HG03442 (cell line): ENCODE data around the gene SMG1.
"Not testable (repeated sequence)": the region's sequence is repeated elsewhere in the genome, so short reads cannot be mapped to it uniquely, and the experiment has no call there.

ENCODE experiments used
- ATAC-seq: cut with Tn5 transposase; IDR thresholded peaks from one replicate; pipeline ENCODE4 v1.9.1; 2021; ENCODE audit warnings: mild to moderate bottlenecking, moderate library complexity; ENCODE audit not compliant: unreplicated experiment

The SMG1 gene

GRCh38 chr16:18936727-18937340 is 10.6 kb upstream of the SMG1 start:
- no peak for ATAC-seq

- no peak for ATAC-seq
Measured at GRCh38 chr16:18933501-18933900, 7.3 kb upstream of the SMG1 start.

- ATAC-seq: no peak
Measured at GRCh38 chr16:18932243-18932987, 6.2 kb upstream of the SMG1 start.

- ATAC-seq: no peak
Measured at GRCh38 chr16:18931756-18932155, 5.5 kb upstream of the SMG1 start.

GRCh38 chr16:18930095-18930494 is 3.9 kb upstream of the SMG1 start:
- ATAC-seq: not testable (repeated sequence)

- ATAC-seq: not testable (repeated sequence)
Measured at GRCh38 chr16:18928073-18928472, 1.9 kb upstream of the SMG1 start.

- ATAC-seq: peak; percentile 35
Measured at GRCh38 chr16:18925215-18925985, 808 bp downstream of the SMG1 start.

- not testable (repeated sequence) for ATAC-seq
Measured at GRCh38 chr16:18923935-18924334, 2.3 kb downstream of the SMG1 start.

GRCh38 chr16:18923124-18923523 is 3.1 kb downstream of the SMG1 start:
- ATAC-seq: not testable (repeated sequence)

GRCh38 chr16:18909585-18909984 is 16.6 kb downstream of the SMG1 start:
- not testable (repeated sequence) for ATAC-seq

- ATAC-seq: not testable (repeated sequence)
Measured at GRCh38 chr16:18908716-18909115, 17.5 kb downstream of the SMG1 start.

- ATAC-seq: not testable (repeated sequence)
Measured at GRCh38 chr16:18902778-18903177, 23.4 kb downstream of the SMG1 start.

GRCh38 chr16:18902044-18902443 is 24.2 kb downstream of the SMG1 start:
- ATAC-seq: not testable (repeated sequence)

GRCh38 chr16:18901194-18901593 is 25.0 kb downstream of the SMG1 start:
- ATAC-seq: not testable (repeated sequence)

- not testable (repeated sequence) for ATAC-seq
Measured at GRCh38 chr16:18884456-18884855, 41.8 kb downstream of the SMG1 start.

GRCh38 chr16:18877734-18878133 is 48.5 kb downstream of the SMG1 start:
- ATAC-seq: not testable (repeated sequence)

GRCh38 chr16:18877259-18877658 is 48.9 kb downstream of the SMG1 start:
- ATAC-seq: not testable (repeated sequence)

- ATAC-seq: not testable (repeated sequence)
Measured at GRCh38 chr16:18876301-18876700, 49.9 kb downstream of the SMG1 start.

- ATAC-seq: not testable (repeated sequence)
Measured at GRCh38 chr16:18869043-18869771, 57.0 kb downstream of the SMG1 start.

- ATAC-seq: not testable (repeated sequence)
Measured at GRCh38 chr16:18866277-18866823, 59.9 kb downstream of the SMG1 start.

GRCh38 chr16:18862891-18863290 is 63.3 kb downstream of the SMG1 start:
- not testable (repeated sequence) for ATAC-seq
